ENCODE results near the gene DRC1.
"Not testable (repeated sequence)": the region's sequence is repeated elsewhere in the genome, so short reads cannot be mapped to it uniquely, and the experiment has no call there.

DRC1 gene

DNA sequence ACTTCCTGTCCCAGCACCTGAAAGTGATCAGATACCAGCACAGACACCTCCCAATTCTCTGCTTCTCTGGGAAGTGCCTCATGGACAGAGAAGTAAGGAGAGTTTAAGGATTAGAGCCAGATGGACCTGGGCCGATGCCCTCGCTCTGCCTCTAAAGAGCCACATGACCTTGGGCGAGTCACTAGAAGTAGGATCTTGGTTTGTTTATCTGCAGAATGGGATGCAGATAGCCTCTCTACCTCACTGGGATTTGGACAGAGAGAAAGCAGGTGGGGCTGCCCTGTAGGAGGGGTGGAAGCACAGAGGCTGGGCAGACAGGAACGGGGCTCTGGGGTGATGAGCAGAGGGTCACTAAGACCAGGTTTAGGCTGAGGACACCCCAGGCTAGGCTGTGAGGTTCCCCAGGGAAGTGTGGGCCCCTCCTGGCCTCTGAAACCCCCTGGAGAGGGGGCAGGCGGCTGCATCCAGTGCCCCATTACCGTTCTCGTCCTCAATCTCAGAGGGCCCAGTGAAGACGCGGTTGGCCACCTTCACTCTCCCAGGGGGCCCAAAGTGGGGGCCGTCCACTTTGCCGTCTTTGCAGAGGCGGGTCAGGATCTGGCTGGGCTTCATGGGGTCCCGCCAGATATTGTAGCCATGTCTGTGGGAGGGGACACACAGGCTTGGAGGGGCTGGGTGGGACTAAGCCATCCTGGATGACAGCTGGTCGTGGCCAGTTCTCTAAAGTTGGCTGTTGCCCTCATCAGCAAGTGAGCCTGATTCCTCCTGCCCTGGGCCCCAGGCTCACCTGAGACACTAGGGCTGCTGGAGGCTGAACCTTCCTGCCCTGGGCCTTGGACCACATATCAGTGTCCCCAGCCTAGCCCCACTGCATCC lies 62.9 kb downstream of the DRC1 start:
- no peak for DNase-seq

DNA sequence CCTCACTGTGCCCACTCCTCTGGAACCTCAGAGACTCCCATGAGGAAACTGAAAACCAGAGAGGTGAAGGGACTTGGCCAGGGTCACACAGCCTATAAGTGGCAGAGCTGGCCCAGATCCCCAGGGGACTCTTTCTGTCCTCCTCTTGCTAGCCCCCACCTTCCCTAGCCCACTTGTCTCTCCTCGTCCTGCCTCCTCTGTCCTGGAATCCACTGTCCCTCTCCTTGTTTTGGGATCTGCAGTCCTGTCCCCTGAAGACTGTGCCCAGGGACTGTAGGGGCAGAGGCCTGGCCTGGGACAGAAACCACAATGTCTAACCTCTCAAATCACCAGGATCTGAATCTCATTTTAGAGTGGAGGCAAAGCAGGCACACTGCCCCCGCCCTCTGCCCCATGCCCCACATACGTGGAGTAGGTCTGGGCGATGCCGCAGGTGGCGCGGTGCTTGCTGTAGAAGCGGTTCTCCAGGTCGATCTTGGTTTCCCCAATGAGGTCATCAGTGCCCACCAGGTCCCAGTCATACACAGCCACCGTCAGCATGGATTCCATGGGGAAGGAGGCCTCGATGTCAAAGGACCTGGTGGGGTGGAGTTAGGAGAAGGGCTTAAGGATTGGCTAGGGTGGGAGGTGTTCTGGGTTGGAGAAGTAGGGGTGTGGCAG lies 63.7 kb downstream of the DRC1 start:
- DNase-seq, result no peak

DNA sequence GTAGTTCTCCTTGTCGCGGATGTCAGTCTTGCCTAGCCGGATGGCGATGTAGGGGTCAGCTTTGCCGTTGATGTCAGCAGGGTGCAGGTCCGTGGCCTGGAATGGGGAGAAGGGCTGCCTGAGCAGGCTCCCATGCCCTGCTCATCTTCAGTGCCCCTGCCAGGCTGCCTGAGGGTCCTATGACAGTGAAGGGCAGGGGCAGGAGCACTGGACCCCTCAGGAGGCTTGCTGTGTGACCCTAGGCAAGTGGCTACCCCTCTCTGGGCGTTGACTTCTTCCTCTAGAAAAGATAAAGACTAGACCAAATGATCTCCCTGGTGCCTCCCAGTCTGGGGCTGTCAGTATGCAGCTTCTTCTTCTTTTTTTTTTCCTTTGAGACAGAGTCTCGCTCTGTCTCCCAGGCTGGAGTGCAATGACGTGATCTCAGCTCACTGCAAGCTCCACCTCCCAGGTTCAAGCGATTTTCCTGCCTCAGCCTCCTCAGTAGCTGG lies 64.3 kb downstream of the DRC1 start:
- no peak for DNase-seq

DNA sequence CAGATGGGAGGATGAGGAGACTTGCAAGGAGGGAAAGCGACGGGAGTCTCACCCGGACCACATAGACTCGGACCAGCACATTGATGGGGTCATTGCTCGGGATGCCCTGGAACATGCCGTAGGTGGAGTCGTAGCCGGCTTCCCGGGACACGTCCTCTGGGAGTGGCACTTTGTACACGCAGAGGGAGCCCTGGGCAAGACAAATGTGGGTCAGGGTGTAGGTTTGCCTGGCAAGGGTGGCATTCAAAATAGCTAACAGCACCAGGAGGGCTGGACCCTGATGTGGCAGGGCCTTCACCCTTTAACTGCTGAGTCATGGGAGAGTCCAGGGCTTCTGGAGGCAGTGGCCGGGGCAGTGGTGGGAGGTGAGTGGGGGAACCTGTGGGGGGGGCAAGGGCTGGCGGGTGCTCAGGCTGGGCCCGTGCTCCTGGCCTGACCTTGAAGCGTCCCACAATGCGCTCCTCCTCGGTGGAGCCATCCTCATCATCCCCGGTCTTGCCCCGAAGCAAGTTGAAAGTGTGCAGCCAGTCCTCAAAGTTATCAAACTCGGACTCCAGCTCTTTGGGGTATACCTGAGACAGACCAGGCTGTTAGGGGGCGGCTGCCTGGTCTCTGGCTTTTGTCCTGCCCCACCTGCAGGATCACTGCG lies 65.1 kb downstream of the DRC1 start:
- no peak for DNase-seq

DNA sequence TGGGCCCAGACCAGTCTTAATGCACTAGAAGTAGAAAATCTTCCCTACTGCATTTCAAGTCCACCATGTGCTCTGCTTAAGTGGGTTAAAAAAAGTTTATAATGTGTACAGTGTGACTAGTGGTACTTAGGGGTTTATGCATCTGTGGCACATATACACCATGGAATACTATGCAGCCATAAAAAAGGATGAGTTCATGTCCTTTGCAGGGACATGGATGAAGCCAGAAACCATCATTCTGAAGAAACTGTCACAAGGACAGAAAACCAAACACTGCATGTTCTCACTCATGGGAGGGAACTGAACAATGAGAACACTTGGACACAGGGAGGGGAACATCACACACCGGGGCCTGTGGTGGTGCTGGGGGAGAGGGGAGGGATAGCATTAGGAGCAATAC lies 66.8 kb downstream of the DRC1 start:
- not testable (repeated sequence) for DNase-seq

DNA sequence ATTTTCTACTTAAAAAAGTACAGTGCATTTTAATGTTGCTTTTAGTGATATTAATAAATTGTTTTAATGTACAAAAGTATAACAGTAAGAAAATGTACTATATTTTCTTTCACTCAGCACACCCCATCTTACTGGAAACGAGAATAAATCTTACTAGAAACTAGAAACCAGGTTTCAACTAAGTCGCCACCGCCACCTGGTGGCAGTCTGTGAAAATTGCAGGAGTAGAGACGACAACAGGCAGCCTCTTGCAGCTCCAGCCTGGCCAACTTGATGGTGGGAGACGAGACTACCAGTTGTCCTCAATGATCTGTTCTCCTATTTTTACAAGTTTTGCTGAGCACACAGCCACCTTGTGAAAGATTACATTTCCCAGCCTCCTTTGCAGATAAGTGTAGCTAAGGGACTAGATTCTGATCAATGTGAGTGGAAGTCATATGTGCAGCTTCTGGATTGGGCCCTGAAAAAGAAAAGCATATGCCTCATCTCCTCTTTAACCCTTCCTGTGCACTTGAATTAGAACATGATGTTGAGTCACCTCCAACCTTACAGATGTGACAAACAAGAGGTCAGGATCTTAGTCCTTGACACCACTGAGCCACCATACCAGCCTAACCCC lies 67.5 kb downstream of the DRC1 start:
- DNase-seq, result peak in 2 of 5 experiments; percentile 30 to 58

DNA sequence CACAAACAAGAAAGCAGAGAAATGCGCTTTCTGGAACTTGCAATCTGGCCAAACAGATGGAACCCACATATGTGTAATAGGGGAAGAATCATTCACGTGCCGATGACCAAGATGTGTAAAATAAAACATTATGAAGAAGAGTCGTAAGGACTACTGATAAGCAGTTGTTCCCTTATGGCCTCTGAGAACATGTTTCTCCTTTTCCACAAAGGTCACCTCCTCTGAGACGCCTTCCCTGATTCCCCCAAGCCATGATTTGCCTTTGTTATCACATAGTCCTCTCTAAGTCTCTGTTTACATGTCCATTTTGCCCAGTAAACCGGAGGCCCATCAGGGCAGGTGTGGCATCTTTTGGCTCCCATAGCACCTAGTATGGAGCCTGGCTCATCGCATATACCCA lies 68.2 kb downstream of the DRC1 start:
- no peak for DNase-seq

DNA sequence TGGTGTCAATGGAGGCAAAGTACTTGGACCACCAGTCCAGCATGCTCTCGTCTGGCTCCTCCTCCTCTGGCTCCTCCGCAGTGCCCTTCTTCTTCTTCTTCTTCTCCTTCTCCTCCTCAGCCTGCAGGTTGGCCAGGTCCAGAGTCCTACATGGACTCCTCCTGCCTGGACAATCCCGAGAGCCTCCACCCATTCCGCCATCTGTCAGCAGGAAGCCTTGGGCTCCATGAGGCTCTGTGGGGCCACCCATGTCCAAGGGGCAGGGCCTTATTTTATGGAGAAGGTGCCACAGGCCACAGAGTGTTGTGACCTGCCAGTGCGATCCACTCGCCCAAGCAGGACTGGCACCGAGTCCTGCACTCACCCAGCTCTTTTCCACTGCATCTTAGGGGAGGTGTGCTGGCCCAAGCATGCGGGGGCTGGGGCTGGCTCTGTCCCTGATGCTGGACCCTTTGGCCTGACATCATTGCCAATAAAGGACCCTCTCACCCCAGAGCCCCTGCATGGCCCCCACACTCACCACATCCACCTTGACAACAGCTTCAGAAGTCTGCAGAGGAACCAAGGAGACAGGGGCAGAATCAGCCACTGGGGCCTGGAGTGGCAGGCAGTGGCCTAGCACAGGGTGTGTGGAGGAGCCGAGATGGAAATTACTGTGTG lies 69.0 kb downstream of the DRC1 start:
- DNase-seq, result no peak

DNA sequence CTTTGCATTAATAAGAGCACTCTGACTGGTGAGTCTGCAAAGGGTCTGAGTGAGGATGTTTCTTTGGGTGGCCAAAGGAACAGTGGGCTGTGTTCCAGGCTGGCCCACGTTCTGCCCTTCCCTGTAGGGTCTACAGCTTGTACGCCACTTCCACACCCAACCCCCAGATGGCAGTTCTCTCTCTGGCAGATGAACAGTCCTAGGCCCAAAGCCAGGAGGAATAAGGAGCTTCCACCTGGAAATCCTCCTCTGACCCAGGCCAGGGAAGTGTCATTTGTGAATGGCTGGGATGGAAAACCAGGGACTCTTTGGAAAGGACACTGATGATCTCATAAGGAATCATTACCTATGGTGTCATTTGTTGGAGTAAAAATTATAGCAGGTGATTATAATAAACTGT lies 69.6 kb downstream of the DRC1 start:
- no peak for DNase-seq

DNA sequence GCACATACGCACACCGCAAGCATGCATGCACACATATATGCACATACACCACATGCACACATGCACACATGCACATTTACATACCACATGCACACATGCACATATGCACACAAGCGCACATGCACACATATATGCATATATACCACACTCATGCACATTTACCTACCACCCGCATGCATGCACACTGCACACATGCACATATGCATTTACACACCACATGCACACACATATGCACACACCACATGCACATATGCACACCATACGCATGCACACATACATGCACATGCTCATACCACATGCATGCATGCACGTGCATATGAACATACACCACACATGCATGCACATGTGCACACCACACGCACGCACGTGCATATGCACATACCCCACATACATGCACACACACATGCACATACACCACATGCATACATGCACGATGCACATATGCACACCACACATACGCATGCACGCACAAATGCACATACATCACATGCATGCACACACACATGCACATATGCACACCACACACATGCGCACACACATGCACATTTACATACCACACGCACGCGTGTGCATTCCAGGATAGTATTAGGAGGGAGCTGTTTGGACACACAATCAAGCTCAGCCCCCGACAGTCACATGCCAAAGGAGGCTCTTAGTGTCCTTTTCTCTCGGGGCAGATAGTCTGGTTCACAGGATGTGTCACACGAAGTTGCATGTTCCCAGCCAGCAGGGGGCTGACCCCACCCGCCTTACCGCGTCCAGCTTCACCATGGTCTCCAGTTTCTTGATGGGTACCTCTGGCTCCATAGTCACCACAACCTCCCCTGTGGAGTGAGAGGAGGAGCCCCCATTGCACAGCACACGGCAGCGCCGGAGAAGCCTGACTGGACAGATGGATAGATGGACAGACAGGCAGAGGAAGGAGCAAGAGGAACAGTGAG lies 70.3 kb downstream of the DRC1 start:
- no peak for DNase-seq

DNA sequence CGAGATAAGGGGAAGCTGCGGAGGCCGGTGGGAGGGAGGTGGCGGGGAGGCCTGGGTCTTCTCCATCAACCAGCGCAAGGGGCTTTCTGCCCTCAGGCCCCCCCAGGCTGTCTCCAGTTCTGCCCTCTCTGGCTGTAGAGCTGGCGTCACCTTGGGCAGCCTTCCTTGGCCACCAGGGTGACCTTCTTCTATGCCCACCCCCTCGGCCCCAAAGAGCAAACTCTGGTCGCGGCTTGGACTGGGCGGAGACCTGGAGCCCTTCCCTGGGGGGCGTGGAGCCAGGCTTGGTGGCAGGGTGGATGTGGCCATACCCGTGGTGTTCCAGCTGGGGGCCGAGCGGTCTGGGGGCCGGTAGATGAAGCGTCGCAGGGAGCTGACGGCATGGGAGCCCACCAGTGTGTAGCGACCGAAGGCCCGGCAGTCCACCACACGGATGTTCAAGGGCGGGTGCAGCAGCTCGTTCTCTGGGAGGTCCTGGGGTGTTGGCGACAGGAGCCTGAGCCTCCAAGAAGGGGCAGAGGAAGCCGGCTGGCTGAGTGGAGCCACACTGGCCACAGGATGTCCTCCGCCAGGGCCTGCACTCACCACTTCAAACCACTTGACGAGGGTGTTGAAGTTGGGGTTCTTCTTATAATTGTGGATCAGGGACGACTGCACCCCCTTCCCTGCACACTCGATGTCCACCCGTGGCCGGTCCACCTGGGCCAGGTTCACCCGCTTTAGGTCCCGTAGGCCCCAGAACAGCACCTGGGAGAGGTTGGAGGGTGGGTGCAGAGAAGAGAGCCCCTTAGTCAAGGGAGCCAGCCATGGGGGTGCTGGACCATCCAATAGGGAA lies 71.3 kb downstream of the DRC1 start:
- no peak for DNase-seq

DNA sequence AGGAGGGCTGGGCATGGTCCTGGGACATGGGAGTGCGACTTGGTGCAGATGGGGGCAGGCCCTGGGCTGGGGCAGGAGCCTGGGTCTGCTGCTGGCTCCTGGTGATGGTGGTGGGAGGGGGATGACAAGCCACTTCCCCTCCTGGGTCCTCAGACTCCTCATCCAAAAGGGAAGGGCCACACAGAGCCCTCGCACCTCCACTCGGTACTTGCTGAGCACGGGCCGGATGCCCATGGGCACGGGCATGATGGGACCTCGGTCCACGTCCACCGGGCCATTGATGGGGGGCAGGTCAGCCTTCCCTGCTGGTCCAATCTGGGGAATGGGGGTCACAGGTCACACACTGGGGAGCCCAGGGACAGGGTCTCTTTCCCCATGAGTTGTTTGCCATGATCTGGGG lies 72.1 kb downstream of the DRC1 start:
- DNase-seq, result no peak

DNA sequence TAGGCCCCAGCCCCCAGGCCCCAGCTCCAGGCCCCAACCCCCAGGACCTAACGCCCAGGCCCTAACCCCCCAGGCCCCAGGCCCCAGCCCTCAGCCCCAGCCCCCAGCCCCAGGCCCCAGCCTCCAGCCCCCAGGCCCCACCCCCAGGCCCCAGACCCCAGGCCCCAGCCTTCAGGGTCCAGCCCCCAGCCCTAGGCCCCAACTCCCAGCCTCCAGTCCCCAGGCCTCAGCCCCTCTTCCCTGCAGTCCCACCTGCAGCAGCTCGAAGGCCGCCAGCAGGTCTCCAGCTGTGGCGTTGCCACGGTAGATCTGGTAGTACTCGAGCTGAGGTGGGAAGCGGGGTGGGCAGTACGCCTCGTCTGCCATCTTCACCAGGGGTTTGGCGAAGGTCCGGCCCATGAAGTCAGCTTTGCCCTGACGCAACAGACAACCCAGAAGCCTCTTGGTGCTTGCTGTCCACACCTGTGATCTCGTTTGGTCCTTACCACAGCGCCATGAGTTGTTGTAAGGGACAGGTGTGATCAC lies 72.6 kb downstream of the DRC1 start:
- no peak for DNase-seq

DNA sequence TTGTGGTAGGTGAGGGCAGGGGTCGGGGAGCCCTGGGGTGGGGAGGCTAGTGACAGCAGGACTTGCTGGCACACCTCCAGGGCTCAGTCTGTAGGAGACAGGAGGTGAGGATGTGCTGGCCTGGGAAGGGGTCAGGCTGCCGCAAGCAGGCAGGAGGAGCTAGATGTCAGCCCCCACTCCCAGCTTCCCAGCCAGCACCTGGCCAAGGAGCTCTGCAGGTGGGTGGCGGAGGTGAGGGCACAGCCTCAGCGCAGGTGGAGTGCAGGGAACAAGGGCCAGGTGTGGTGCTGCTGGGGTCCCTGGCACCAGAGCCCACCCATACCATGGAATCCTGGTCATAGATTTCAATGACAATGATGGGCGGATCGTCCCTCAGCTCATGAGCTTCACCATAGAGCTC lies 73.3 kb downstream of the DRC1 start:
- no peak for DNase-seq

DNA sequence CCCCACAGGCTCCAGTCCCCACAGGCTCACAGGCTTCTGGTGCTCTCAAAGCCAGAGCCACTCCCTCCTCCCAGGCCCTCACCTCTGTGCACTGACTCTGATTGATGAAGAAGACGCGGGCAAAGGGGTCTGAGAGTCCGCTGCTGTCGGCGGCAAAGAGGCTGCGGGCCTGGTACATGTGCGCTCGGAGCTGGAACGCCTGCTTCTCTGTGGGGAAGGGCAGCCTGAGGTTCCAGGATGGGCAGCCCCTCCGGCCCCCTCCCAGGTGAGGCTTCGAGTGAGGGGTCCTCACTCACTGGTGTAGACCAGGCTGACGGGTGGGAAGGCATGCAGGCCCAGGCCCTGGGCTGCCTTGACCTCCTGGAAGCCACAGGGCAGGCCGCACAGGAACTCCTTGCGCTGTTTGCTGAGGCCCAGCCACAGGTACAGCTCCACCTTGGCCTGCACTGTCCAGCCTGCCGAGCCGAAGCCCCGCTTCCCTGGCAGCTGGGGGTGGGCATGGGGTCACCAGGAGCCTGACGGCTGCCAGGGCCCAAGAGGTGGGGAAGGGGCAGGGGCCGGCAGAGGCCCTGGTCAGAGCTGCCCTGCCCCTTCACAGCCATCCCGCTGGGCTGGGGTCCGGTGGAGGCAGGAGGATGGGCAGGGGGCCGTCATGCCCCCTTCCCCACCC lies 74.2 kb downstream of the DRC1 start:
- DNase-seq, result no peak

DNA sequence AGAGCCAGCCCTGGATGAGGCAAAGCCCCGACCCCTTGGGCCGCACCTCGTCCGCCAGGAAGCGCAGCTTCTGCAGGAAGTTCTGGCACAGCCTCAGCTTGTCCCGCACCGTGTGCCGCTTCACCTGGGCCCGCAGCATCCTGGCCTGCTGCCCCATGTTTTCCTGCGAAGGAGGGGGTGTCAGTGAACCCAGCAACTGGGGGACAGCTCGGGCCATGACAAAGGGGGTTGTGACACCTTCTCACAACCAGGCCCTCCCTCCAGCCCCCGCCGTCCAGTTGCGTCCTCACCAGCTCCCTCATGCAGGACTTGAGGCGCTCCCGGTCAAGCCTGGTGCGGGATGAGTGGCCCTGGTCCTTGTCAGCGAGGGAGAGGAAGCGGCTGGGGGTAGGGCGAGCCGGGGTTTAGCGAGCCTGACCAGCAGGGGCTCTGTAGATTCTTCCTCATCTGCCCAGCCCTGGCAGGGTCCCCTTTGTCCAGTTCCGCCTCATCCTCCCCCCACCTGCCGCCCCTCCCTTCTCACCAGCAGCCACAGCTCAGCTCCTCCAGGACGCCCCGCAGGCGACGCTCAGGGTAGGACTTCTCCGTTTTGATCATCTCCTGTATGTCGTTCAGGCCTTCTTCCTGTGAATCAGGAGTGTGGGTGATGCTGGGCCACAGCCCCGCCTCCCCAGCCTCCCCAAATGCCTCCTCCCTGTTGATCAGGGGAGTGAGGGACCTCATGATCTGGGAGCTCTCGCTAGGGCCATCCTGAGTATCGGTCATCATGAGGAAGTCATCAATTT lies 75.6 kb downstream of the DRC1 start:
- DNase-seq, result peak in 1 of 5 experiments; percentile 55

DNA sequence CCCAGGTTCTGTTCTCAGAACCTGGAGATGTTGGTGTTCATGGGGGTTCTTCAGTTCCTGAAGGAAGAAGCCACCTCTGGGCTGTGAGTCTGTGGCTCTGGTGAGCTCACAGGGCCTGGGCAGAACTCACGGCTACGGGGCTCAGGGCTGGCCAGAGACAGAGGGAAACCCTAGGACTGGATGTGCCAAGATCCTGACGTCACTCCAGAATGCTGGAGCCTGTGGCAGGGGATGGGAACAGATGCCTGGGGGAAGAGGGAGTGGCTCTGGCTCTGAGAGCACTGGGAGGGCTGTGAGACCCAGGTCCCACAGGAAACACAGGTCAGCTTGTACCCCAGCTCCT lies 76.2 kb downstream of the DRC1 start, which contains the start of gene OTOF:
Gene OTOF (minus strand): TSS at position 214 of the 343 bp plus-strand sequence.
- no peak for DNase-seq

DNA sequence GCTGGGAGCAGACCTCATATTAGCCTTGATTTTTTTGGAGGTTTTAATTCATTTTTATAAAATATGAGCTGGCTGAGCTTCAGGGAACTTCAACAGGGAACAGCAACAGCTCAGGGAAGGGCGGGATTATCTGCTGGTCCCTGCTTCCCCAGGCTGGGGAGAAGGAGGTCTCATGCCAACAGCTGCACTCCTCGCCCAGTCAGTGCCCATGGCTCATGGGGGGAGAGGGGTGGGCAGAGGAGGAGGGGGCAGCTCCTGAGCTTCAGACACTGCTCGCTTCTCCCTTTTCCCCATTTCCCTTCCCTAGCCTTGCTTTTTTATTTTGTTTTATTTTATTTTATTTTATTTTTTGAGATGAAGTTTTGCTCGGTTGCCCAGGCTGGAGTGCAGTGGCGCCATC lies 76.6 kb downstream of the DRC1 start:
- no peak for DNase-seq

All from T-helper 2 cell (primary cell).